HG03432 (cell line): ENCODE measurements around the gene FOXI3.

Source experiments
- ATAC-seq: cut with Tn5 transposase; IDR thresholded peaks from one replicate; pipeline ENCODE4 v1.9.1; 2021; ENCODE audit warnings: mild to moderate bottlenecking, moderate library complexity; ENCODE audit not compliant: unreplicated experiment

The FOXI3 gene

DNA sequence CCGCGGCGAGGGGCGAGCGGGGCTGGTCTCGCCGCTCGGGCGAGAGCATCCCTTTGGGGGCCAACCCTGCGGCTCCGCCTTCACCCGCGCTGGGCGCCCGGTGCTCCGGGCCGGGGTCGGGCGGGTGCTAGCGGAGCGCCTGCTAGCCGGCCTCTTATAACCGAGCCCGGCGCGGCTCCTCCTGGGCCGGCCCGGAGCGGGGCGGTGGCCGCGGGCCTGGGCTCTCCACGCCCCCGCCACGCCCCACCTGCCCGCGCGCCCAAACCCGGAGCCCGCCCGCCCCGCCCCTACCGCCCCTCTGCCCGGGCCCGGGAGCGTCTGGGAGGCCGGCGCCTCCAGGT is at the start of gene FOXI3:
TSS of gene FOXI3 (minus strand) at position 129 of the 341 bp plus-strand sequence. CDS start 158 bp downstream, outside the sequence.
- peak; percentile 48 for ATAC-seq

DNA sequence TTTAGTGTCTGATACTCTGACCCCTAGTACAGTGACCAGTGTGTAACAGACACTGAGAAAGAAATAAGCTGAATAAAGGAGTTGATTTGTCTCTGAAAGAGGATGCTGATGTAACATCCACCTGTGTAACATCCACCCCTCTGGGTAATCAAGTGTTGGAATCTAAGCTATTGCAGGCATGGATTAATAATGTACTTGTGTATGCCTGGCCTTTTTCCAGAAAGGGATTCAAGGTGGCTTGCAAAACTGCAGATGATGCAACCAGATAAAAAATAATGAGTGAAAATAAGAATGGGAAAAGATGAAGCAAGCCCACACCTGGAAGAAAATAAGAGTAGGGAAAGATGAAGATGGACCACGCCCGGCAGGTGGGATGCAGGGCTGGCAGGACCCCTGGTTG is 48.2 kb upstream of the FOXI3 start:
- ATAC-seq: no peak

DNA sequence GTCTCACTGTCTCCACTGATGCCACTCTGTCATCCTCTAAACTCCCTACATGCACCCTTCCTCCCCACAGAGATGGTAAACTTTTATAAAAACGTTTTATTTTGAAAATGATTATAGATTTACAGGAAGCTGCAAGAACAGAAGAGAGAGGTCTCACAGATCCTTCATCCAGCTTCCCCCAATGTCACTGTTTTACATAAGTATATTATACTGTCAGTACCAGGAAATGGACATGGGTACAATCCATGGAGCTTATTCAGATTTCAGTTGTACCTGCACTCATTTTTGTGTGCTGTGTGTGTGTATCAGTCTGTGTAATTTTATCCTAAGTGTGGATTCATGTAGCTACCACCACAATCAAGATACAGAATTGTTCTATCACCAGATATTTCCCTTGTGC is 46.7 kb upstream of the FOXI3 start:
- no peak for ATAC-seq

DNA sequence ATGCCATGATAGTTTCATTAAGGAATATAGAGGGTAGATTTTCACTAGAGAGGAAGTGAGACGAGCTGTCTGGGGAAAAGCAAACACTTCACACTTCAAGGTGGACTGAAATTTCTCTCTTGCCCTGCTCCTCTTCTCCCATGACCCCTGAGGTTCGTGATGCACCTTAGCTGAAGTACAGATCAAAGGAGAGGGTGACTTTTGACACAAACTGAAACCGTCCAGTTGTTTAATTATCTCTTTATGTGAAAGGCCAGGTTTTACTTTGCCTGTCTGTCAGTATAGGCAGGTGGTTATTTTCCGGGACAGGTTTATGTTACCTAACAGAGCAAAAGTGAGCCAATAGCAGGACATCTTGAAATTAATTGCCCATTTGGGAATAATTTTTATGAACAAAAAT is 41.0 kb upstream of the FOXI3 start:
- no peak for ATAC-seq

DNA sequence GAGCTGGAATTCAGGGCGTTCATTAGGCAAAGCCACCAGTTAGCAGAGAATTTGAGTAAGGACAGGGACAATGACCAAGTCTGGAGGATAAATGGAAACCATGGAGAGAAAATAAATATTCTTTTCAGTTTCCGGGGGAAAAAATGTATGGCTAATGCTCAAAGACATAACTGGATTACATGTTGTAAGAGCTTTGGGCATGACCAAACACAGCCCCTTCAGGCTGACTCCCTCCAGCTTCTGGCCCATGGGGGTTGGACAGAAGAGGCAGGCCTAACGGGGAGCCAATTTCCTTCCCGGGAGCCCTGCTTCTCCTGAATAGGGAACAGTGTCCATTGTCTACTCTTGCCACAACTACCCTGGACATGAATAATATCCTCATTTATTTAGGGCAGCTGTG is 39.5 kb upstream of the FOXI3 start:
- no peak for ATAC-seq

DNA sequence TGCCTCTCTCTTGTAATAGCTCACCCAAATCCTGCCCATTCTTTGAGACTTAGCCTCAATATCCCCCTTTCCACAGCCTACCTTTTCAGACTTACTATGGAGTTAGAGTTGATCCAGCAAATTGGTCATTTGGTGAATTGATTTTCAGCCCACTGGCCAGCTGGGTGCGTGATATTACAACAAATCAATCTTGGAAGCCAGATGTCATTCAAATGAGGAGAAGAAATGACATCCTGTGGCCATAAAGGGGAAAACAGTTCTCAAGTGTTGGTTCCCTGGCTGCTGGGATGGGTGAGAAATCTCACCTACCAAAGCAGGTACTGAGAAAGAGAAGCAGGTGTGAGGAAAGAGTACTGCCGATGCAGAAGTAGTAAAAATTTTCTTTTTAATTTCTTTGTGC is 36.7 kb upstream of the FOXI3 start:
- no peak for ATAC-seq

DNA sequence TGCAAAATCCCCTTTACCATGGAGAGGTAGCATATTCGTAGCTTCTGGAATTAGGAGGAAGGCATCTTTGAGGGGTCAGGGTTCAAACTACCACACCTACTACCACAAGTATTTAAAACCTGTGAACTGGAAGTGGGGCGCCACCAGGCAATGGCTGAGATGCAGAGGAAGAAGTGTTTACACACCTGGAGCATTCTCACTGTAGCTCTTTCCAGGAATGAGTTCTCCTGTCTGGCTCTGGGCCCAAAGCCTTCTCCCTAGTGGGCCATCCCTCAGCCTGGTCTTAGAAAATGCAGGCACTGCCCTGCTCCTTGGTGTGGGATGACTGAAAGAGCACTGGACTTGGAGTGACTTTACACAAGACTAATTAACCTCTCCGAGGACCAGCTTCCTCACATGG is 30.7 kb upstream of the FOXI3 start:
- no peak for ATAC-seq

DNA sequence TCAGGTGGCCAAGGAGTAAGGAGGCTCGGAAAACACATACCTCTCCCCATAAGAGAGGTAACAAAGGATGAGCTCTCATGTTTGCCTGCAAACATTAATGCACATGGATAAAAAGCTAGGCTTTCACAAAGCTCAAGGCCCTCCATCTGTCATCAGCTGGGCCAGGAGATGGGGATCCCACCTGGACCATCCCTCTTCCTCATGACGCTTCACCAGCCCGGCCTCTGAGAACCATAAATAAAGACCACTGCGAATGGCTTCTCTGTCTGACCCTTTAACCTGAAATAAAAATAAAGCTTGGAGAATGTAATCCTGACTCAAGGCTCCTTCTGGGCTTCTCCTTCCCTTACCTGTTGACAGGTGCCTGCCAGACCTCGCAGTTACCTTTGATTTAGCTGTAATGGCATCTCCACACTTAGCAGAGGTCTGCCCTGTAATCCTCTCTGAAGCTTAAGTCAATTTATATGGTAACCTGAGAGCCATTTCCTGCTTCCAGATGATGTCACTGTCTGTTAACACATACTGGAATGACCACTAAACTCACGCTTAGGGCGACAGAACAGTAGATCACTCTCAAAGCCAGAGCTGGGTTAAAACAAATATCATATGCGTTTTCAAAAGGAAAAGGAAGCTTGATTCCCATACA is 29.3 kb upstream of the FOXI3 start:
- no peak for ATAC-seq

DNA sequence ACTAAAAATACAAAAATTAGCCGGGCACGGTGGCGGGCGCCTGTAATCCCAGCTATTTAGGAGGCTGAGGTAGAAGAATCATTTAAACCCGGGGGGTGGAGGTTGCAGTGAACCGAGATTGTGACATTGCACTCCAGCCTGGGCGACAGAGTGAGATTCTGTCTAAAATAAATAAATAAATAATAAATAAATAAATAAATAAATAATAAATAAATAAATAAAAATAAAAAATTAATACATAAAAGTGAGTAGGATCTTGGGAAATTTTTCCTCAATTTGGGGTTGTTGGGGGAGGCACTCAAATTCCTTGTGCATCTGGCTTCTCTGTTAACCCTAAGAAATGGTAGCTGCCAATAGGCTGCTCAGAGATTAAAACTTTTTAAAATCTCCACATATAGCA is 20.3 kb upstream of the FOXI3 start:
- no peak for ATAC-seq

DNA sequence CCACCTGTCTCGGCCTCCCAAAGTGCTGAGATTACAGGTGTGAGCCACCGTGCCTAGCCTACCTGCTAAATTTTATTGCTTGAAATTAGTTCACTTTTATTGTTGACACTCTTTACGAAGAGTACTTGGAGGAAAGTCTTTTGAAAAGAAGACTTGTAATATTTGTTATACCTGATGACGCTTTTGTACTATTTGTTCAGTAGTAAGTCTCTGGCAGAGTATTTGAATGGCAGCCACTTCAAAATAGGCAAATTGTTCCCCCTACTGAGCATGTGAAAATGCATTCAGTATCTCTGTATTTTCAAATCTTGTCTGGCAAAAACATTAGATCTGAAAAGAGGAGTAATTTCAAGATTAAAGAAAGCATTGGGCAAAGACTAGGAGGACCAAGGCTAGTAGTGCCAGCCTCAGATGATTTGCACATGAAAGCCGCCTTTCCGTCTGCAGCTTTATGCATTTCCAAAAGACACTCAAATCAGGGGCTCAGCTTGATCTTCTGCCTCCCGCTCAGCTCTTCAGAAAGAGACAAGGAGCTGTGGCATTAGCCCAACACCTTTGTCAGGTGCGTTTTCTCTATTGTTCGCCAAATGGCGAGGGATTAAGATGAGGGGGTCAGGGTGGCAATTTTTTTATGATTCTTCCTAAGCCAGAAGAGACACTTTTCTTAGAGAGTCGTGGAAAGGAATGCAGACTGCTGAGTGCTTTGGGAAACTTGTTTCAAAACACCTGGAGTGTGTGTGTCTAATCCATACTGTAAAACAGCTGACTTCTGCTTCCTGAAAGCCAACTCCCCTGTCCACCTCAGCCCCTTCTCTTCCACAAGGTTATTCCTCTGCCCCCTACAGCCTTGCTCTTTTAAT is 18.8 kb upstream of the FOXI3 start:
- ATAC-seq: no peak

DNA sequence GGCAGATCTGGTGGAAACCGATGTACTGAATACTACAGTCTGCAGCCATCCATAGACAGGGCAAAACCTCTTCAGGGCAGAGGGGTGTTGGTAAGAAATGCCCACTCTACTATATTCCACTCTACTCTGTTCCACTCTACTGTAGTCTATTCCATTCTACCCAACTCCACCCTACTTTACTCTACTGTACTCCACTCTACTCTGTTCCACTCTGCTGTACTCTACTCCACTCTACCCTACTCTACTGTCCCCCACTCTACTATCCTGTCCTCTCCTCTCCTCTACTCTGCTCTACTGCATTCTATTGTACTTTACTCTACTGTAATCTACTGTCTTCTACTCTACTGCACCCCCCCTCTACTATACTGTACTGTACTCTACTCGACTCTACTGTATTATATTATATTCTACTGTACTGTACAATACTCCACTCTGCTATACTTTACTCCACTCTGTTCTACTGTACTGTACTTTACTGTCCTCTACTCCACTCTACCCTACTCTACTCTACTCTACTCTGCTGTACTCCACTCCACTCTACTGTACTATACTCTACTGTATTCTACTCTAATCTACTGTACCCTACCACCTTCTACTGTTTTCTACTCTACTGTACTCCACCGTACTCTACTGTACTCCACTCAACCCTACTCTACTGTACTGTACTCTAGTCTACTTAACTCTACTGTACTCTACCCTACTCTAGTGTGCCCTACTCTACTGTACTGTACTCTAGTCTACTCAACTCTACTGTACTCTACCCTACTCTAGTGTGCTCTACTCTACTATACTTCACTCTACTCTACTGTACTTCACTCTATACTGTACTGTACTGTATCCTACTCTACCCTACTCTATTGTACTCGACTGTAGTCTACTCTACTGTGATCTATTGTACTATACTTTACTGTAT is 17.0 kb upstream of the FOXI3 start:
- ATAC-seq: no peak

DNA sequence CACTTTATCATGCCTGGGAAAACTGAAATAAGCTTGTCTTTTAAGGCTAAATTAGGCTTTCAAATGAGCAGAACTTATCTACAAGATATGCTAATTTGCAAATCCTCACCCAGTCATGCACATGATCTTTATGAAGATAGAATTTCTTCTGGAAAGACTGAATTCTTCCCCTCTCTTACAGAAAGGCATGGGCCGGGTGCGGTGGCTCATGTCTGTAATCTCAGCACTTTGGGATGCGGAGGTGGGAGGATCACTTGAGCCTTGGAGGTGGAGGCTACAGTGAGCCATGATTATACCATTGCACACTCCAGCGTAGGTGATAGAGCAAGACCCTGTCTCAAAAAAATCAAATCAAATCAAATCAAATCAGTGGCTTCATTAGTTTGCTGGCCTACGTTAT is 11.7 kb upstream of the FOXI3 start:
- no peak for ATAC-seq

DNA sequence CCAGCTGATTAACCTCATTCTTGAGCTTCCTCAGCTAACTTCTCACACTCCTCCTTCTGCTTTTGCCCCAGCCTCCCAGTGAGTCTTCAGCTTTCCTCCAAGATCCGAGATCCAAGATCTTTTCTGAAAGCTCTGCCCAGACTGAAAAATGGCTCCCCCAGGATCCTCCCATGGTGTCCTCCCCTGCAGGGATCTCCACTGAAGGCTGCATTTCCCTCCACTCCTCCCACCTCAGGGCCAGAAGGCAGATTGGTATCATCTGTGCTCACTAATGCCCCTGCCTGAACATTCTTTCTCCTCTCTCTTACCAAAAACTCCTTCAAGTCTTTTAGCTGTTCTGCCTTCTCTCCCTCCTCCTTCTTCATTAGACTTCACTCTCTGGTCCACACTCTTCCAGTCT is 6.1 kb upstream of the FOXI3 start:
- no peak for ATAC-seq

DNA sequence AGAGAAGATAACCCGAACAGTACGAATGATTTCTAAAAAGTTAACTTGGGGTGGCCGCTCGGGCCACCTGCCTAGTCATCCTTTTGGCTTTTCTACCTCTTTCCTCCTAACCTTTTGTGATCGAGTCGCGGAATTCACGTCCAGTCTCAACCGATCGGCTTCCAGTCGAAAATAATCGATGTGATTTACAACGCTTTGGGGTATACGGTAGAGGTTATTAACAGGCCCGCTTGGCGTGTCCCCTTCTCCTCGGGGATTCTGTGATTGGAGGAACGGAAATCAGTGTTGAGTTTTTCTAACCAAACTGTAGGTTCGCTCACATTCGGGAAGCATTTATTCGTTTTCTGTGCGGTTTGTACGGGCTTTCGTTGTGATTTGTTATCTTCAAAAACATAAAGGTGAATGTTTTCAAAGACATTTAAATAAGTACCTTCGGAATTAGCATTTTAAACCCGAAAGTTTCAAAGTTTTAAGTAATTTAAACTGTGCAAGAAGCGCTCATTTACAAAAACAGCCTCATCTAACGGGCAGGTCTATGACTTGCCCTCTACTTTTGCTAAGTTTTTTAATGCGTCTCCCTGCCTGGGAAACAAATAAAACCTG is 588 bp upstream of the FOXI3 start:
- ATAC-seq: no peak

DNA sequence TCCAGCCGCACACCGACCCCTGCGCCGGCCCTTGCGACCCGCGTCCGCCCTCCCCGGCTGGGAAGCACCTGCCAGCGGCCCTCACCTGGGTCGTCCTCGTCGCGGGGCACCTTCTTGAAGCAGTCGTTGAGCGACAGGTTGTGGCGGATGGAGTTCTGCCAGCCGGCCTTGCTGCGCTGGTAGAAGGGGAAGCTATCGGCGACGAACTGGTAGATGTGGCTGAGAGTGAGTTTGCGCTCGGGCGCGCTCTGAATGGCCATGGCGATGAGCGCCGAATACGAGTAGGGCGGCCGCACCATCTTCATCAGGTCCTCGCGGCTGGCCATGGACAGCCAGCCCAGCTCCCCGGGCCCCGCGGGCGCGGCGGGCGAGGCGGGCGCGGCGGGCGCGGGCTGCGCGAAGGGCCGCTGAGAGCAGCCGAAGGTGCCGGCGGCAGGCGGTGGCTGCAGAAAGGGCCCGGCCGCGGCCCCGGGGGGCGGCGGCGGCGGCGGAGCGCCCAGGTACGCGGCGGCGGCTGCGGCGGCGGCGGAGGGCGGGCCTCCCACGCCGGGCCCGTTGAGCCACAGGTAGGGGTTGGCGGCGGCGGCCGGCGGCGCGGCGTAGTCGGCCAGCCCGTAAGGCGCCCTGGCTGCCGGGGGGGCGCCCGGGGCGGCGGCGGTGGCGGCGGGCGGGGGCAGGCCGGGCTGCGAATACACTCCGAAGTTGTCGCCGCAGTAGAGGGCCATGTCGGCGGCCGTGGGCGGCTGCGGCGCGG is 505 bp downstream of the FOXI3 start:
- peak; percentile 38 for ATAC-seq

DNA sequence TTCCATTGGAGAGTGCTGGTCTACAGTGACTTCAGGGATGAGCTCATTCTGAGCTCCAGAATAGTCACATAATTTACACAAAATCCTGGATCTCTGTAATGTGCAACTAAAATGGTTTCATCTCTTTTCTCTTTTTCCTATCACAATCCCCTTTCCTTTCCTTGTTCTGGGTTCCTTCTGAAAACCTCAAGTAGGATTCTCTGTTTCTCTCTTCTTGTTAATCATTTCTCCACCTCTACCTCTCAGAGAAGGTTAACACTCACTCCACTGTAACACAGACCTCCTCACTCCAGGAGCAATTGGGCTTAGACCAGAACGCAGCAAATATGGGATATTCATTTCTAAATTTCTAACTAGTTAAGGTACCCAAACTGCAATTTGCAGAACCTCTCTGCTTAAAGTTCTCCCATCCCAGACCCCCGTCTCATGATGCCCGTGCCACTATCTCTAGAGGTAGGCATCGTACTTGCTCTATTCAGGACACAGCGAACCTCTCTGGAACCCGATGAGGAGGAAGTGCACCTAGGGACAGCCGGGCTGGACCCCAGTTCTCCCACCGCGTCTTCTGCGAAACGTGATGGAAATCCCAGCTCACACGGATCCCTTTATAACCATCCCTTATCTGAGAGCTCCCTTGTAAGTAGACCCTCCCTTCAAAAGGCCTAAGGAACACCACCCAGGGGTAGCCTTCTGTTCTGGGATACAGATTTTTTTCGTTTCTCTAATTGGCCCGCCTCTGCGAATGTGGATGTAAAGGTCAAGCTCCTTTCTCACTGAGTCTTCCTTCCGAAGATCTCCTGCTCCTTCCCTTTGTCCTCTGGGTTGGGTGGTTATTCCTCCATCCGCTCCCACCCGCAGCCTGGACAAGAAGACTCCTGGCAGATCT is 1.3 kb downstream of the FOXI3 start:
- no peak for ATAC-seq

DNA sequence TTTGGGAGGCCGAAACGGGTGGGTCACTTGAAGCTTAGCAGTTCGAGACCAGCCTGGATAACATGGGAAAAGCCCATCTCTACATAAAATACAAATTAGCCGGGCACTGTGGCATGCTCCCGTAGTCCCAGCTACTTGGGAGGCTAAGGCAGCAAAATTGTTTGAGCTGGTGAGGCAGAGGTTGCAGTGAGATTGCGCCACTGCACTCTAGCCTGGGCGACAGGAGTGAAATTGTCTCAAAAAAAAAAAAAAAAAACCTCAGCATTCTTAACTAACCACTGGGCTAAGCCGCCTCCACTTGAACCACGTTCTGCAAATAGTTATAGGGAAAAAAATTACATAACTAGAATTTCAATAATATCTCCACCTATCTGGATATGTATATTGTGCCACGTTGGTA is 2.3 kb downstream of the FOXI3 start:
- ATAC-seq: no peak

DNA sequence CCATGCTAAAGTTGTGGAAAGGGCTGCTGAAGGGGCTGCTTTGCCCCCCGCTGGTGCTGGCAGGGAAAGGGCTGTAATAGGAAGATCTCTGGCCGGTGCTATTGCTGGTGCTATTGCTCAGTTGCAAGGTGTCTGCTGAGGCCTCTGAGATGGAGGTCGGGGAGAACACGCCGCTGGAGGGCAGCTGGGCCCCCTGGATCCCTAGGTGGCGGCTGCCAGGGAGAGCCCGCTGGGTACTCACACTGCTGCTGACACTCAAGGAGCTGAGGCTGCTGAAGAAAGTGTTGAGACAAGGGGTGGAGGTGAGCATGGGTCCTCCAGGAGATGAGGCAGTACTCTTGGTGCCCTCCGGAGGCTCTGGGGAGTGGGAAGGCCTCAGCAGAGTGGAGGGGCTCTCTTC is 4.2 kb downstream of the FOXI3 start:
- ATAC-seq: no peak

DNA sequence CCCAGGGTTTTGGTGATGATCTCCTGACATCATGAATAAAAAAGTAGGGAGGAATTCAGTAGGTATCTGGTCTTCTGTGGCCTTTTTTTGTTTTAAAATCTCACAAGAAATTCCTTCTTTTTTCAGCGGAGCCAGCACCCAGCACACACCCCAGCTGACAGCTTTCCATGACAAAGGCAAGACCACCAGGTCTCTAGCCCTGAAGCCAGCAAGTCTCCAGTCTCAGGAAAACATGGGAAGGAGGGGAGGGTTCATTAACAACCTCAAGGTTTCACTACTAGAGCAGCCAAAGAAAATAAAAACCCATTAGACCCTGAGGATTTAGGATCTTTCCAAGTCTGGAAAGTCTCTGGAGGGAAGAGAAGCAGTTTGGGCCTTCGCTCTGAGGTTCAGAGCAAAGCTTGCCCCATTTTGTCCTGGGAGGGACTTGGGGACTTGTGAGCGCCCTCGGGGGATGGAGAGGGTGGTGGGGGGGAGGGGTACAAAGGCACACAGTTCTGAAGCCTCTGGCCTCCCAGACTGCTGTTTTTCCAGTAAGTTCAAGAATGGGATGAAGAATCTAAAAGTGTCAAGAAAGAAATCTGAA is 9.0 kb downstream of the FOXI3 start:
- no peak for ATAC-seq
